Measurements from ENCODE around the gene FCHSD2.
A peak's percentile ranks its signal among the peaks of the same experiment; 100 is the strongest.
"Not testable (repeated sequence)": the region's sequence is repeated elsewhere in the genome, so short reads cannot be mapped to it uniquely, and the experiment has no call there.

FCHSD2 gene

GRCh38 chr11:73147771-73148681 is 5.9 kb upstream of the FCHSD2 start:
- DNase-seq: no peak

- no peak for DNase-seq
These were observed 4.0 kb upstream of the FCHSD2 start for GRCh38 chr11:73145986-73146575.

- DNase-seq: no peak
These were observed 1.2 kb upstream of the FCHSD2 start for GRCh38 chr11:73143126-73143838.

- DNase-seq: no peak
These were observed 600 bp downstream of the FCHSD2 start for GRCh38 chr11:73141309-73142127.

- DNase-seq: no peak
These were observed 1.1 kb downstream of the FCHSD2 start for GRCh38 chr11:73141031-73141308.

GRCh38 chr11:73140213-73141030 is 1.7 kb downstream of the FCHSD2 start:
- peak; percentile 36 for DNase-seq

- no peak for DNase-seq
These were observed 2.5 kb downstream of the FCHSD2 start for GRCh38 chr11:73139476-73140198.

GRCh38 chr11:73137944-73138274 is 4.2 kb downstream of the FCHSD2 start:
- no peak for DNase-seq

- no peak for DNase-seq
These were observed 4.7 kb downstream of the FCHSD2 start for GRCh38 chr11:73137262-73137943.

GRCh38 chr11:73136722-73137121 is 5.4 kb downstream of the FCHSD2 start:
- not testable (repeated sequence) for DNase-seq

GRCh38 chr11:73135346-73136284 is 6.5 kb downstream of the FCHSD2 start:
- DNase-seq: no peak

GRCh38 chr11:73132349-73132748 is 9.8 kb downstream of the FCHSD2 start:
- not testable (repeated sequence) for DNase-seq

- no peak for DNase-seq
These were observed 11.9 kb downstream of the FCHSD2 start for GRCh38 chr11:73130181-73130580.

- no peak for DNase-seq
These were observed 12.9 kb downstream of the FCHSD2 start for GRCh38 chr11:73129198-73129597.

GRCh38 chr11:73126804-73127480 is 15.2 kb downstream of the FCHSD2 start:
- DNase-seq: no peak

GRCh38 chr11:73124800-73125199 is 17.3 kb downstream of the FCHSD2 start:
- no peak for DNase-seq

- DNase-seq: not testable (repeated sequence)
These were observed 18.2 kb downstream of the FCHSD2 start for GRCh38 chr11:73123892-73124291.

- DNase-seq: no peak
These were observed 20.4 kb downstream of the FCHSD2 start for GRCh38 chr11:73121692-73122091.

GRCh38 chr11:73117071-73117470 is 25.0 kb downstream of the FCHSD2 start:
- no peak for DNase-seq
